Measurements from ENCODE around the gene PHLPP1.

The PHLPP1 gene

GRCh38 chr18:62939433-62939832, 224.1 kb downstream of the PHLPP1 start:
- TF ChIP-seq TEAD4 (IDR thresholded peaks at IDR 0.05) = no peak
- TF ChIP-seq ZBTB7A (IDR thresholded peaks at IDR 0.05; ENCODE audit: low read depth) = no peak
- no peak for TF ChIP-seq FOXM1 (IDR thresholded peaks at IDR 0.05; ENCODE audit: borderline replicate concordance, low read depth)
- TF ChIP-seq EP300 (IDR thresholded peaks at IDR 0.05; ENCODE audit: borderline replicate concordance) = no peak
- no peak for TF ChIP-seq CREB1 (IDR thresholded peaks at IDR 0.05; ENCODE audit: low read depth)

DNA sequence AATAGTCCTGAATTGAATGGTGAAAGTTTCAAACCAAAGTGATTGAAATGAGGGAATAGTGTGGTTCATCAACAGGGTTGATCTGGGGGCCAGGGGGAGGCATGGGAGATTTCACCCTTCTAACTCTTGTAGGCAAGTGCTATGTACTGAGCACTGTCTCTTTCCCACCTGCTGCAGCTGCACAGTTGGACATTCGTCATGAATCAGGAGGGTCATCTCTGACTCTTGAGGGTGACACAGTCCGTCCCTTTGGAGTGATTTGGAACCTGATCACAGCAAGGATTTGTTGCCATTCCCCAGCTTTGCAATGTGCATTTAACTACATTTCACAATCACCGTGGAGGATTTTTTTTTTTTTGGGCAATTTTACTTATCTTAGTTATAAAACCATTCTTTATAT, 224.6 kb downstream of the PHLPP1 start:
- TF ChIP-seq ZBTB7A (IDR thresholded peaks at IDR 0.05; ENCODE audit: low read depth) = no peak
- no peak for TF ChIP-seq TCF12 (IDR thresholded peaks at IDR 0.05; ENCODE audit: low read depth)
- TF ChIP-seq RAD21 (IDR thresholded peaks at IDR 0.05; ENCODE audit: low read depth) = no peak
- no peak for TF ChIP-seq YY1 (IDR thresholded peaks at IDR 0.05; ENCODE audit: low read depth)
- no peak for TF ChIP-seq EGR1 (IDR thresholded peaks at IDR 0.05)
- TF ChIP-seq CREB1 (IDR thresholded peaks at IDR 0.05; ENCODE audit: low read depth) = no peak
- TF ChIP-seq TEAD4 (IDR thresholded peaks at IDR 0.05) = no peak
- no peak for TF ChIP-seq REST (IDR thresholded peaks at IDR 0.05; ENCODE audit: low read depth)
- TF ChIP-seq, protein P1, sequence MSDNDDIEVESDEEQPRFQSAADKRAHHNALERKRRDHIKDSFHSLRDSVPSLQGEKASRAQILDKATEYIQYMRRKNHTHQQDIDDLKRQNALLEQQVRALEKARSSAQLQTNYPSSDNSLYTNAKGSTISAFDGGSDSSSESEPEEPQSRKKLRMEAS (IDR thresholded peaks at IDR 0.05) = no peak

GRCh38 chr18:62942578-62942977, 227.2 kb downstream of the PHLPP1 start:
- no peak for TF ChIP-seq CREB1 (IDR thresholded peaks at IDR 0.05; ENCODE audit: low read depth)
- TF ChIP-seq TAF1 (IDR thresholded peaks at IDR 0.05; ENCODE audit: low read depth) = no peak
- no peak for TF ChIP-seq CEBPB (IDR thresholded peaks at IDR 0.05)
- no peak for TF ChIP-seq FOXM1 (IDR thresholded peaks at IDR 0.05; ENCODE audit: borderline replicate concordance, low read depth)
- TF ChIP-seq TCF12 (IDR thresholded peaks at IDR 0.05; ENCODE audit: low read depth) = no peak

DNA sequence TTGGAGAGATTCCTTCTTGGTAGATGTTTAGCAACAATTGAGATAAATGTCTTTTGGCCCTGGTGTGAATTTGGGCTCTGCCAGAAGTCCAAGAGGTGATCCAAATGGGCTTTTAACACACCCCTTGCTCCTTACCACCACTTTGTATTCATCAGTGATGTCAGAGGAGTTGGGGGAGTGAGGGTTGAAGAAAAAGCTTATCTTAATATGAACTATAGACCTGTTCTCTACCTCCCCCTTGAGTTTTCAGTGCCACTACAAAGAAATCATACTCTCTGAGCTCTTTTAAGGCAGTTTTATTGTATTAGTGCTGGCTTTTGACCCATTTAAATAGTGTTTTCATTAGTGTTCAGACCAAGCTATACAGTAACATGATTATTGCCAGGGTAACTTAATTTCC, 229.1 kb downstream of the PHLPP1 start:
- TF ChIP-seq EGR1 (IDR thresholded peaks at IDR 0.05) (no peak), USF1 (IDR thresholded peaks at IDR 0.05) (no peak), FOXM1 (IDR thresholded peaks at IDR 0.05; ENCODE audit: borderline replicate concordance, low read depth) (no peak), ZBTB7A (IDR thresholded peaks at IDR 0.05; ENCODE audit: low read depth) (no peak), REST (IDR thresholded peaks at IDR 0.05; ENCODE audit: low read depth) (no peak), CREB1 (IDR thresholded peaks at IDR 0.05; ENCODE audit: low read depth) (no peak), TCF12 (IDR thresholded peaks at IDR 0.05; ENCODE audit: low read depth) (no peak), EP300 (IDR thresholded peaks at IDR 0.05; ENCODE audit: borderline replicate concordance) (no peak), CEBPB (IDR thresholded peaks at IDR 0.05) (no peak), RAD21 (IDR thresholded peaks at IDR 0.05; ENCODE audit: low read depth) (no peak), YY1 (IDR thresholded peaks at IDR 0.05; ENCODE audit: low read depth) (no peak), TEAD4 (IDR thresholded peaks at IDR 0.05) (no peak), TAF1 (IDR thresholded peaks at IDR 0.05; ENCODE audit: low read depth) (no peak), NFIC (IDR thresholded peaks at IDR 0.05) (no peak)
- TF ChIP-seq, protein P1 (IDR thresholded peaks at IDR 0.05) = no peak

DNA sequence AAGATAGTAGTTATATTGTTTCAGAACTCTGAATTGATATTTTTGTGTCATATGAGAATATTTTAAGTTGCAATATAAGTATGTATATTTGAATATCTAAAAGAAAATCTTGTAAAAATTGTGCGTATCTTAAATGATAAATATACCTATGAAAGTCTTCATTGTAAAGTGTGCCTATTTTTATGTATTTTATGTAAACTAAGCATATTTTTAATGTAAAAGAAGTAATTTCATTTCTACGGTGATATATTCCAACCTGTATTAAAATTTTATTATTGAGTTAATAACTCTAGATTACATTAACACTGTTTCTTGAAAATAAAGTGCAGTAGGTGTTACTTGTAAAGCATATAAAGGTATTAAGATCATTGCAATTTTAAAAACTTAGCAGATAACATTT, 233.4 kb downstream of the PHLPP1 start:
- TF ChIP-seq ZBTB7A (IDR thresholded peaks at IDR 0.05; ENCODE audit: low read depth) = no peak
- no peak for TF ChIP-seq EP300 (IDR thresholded peaks at IDR 0.05; ENCODE audit: borderline replicate concordance)
- TF ChIP-seq YY1 (IDR thresholded peaks at IDR 0.05; ENCODE audit: low read depth) = no peak
- no peak for TF ChIP-seq FOXM1 (IDR thresholded peaks at IDR 0.05; ENCODE audit: borderline replicate concordance, low read depth)
- no peak for TF ChIP-seq TEAD4 (IDR thresholded peaks at IDR 0.05)
- TF ChIP-seq, protein P1 (IDR thresholded peaks at IDR 0.05) = no peak
- TF ChIP-seq NFIC (IDR thresholded peaks at IDR 0.05) = no peak

DNA sequence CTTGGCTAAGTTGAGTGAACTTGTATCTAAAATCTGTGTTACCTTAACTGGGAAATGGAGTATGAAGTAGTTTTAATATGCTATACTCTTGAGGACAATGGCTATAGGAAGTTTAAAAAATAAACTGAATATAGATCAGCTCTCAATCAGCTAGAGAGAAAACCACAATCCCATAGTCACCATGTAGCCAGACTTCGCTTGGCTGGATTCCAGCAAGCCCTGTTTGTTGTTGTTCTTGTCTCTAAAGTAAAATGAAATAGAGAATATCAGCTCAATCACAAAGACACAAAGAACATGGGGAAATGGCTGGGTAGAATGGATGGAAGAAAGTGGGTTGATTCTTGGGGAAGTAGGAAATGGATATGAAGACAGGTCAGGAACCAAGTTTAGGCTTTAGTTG, 234.9 kb downstream of the PHLPP1 start:
- TF ChIP-seq EP300 (IDR thresholded peaks at IDR 0.05; ENCODE audit: borderline replicate concordance) (no peak), RAD21 (IDR thresholded peaks at IDR 0.05; ENCODE audit: low read depth) (no peak), FOXM1 (IDR thresholded peaks at IDR 0.05; ENCODE audit: borderline replicate concordance, low read depth) (no peak), CEBPB (IDR thresholded peaks at IDR 0.05) (no peak), NFIC (IDR thresholded peaks at IDR 0.05) (no peak), TCF12 (IDR thresholded peaks at IDR 0.05; ENCODE audit: low read depth) (no peak), EGR1 (IDR thresholded peaks at IDR 0.05) (no peak), USF1 (IDR thresholded peaks at IDR 0.05) (no peak), ZBTB7A (IDR thresholded peaks at IDR 0.05; ENCODE audit: low read depth) (no peak), REST (IDR thresholded peaks at IDR 0.05; ENCODE audit: low read depth) (no peak), TAF1 (IDR thresholded peaks at IDR 0.05; ENCODE audit: low read depth) (no peak), YY1 (IDR thresholded peaks at IDR 0.05; ENCODE audit: low read depth) (no peak), CREB1 (IDR thresholded peaks at IDR 0.05; ENCODE audit: low read depth) (no peak), TEAD4 (IDR thresholded peaks at IDR 0.05) (no peak)
- TF ChIP-seq, protein P1 (IDR thresholded peaks at IDR 0.05) = no peak
